Amniotic stem cell (primary cell): Measurements from ENCODE around the gene WDR1.

Source experiments
- DNase-seq: peaks from one replicate; lab custom pipeline; 2025; lab: John Stamatoyannopoulos, UW

WDR1 gene

GRCh38 chr4:10034612-10035104 lies 81.9 kb downstream of the WDR1 start:
- DNase-seq = no peak

GRCh38 chr4:10034136-10034535 lies 82.5 kb downstream of the WDR1 start:
- DNase-seq = no peak

GRCh38 chr4:10033191-10033881 lies 83.3 kb downstream of the WDR1 start:
- no peak for DNase-seq

- DNase-seq = no peak
These were observed 84.0 kb downstream of the WDR1 start for GRCh38 chr4:10032625-10033024.

- DNase-seq = no peak
These were observed 84.7 kb downstream of the WDR1 start for GRCh38 chr4:10031668-10032590.

GRCh38 chr4:10030972-10031667 lies 85.5 kb downstream of the WDR1 start:
- DNase-seq = no peak

- no peak for DNase-seq
These were observed 87.2 kb downstream of the WDR1 start for GRCh38 chr4:10029403-10029802.

- no peak for DNase-seq
These were observed 87.7 kb downstream of the WDR1 start for GRCh38 chr4:10028910-10029309.

GRCh38 chr4:10026485-10026884 lies 90.1 kb downstream of the WDR1 start:
- no peak for DNase-seq

- DNase-seq = no peak
These were observed 91.3 kb downstream of the WDR1 start for GRCh38 chr4:10025230-10025806.
